ENCODE measurements around the gene STAC.
"Not testable (repeated sequence)": the region's sequence is repeated elsewhere in the genome, so short reads cannot be mapped to it uniquely, and the experiment has no call there.

Gene STAC

GRCh38 chr3:36560685-36561084, 180.4 kb downstream of the STAC start:
- no peak for DNase-seq (ENCODE audit: low spot score)
- ATAC-seq (ENCODE audit: low read depth): no peak
- Histone ChIP-seq H3K9me3 (ENCODE audit: severe bottlenecking) (no peaks in the 10 kb centered on the region), H3K27ac (ENCODE audit: poor library complexity, severe bottlenecking) (no peak overlapping the region), H3K27me3 (ENCODE audit: insufficient read depth, poor library complexity, severe bottlenecking) (no peaks in the 10 kb centered on the region), H3K36me3 (ENCODE audit: low read depth) (no peaks in the 10 kb centered on the region), H3K4me3 (ENCODE audit: severe bottlenecking) (no peak overlapping the region), H3K4me1 (ENCODE audit: insufficient read depth, poor library complexity, severe bottlenecking) (no peaks in the 10 kb centered on the region)
- TF ChIP-seq CTCF (IDR thresholded peaks at IDR 0.05; ENCODE audit: poor library complexity, severe bottlenecking): no peak

GRCh38 chr3:36561601-36562000, 181.3 kb downstream of the STAC start:
- no peaks in the 10 kb centered on the region for H3K4me1 ChIP-seq (ENCODE audit: insufficient read depth, poor library complexity, severe bottlenecking)
- no peaks in the 10 kb centered on the region for H3K36me3 ChIP-seq (ENCODE audit: low read depth)
- no peaks in the 10 kb centered on the region for H3K9me3 ChIP-seq (ENCODE audit: severe bottlenecking)
- ATAC-seq (ENCODE audit: low read depth) (no peak), DNase-seq (ENCODE audit: low spot score) (no peak)
- TF ChIP-seq CTCF (IDR thresholded peaks at IDR 0.05; ENCODE audit: poor library complexity, severe bottlenecking): no peak
- no peaks in the 10 kb centered on the region for H3K27me3 ChIP-seq (ENCODE audit: insufficient read depth, poor library complexity, severe bottlenecking)
- no peak overlapping the region for H3K27ac ChIP-seq (ENCODE audit: poor library complexity, severe bottlenecking)
- no peak overlapping the region for H3K4me3 ChIP-seq (ENCODE audit: severe bottlenecking)

- TF ChIP-seq CTCF (IDR thresholded peaks at IDR 0.05; ENCODE audit: poor library complexity, severe bottlenecking): no peak
- H3K27me3 ChIP-seq (ENCODE audit: insufficient read depth, poor library complexity, severe bottlenecking): no peaks in the 10 kb centered on the region
- no peaks in the 10 kb centered on the region for H3K4me1 ChIP-seq (ENCODE audit: insufficient read depth, poor library complexity, severe bottlenecking)
- H3K36me3 ChIP-seq (ENCODE audit: low read depth): no peaks in the 10 kb centered on the region
- H3K27ac ChIP-seq (ENCODE audit: poor library complexity, severe bottlenecking): no peak overlapping the region
- H3K9me3 ChIP-seq (ENCODE audit: severe bottlenecking): no peaks in the 10 kb centered on the region
- H3K4me3 ChIP-seq (ENCODE audit: severe bottlenecking): no peak overlapping the region
- ATAC-seq (ENCODE audit: low read depth): no peak
- DNase-seq (ENCODE audit: low spot score): no peak
Measured at GRCh38 chr3:36562945-36563344, 182.6 kb downstream of the STAC start.

- Histone ChIP-seq H3K27me3 (ENCODE audit: insufficient read depth, poor library complexity, severe bottlenecking) (no peaks in the 10 kb centered on the region), H3K36me3 (ENCODE audit: low read depth) (no peaks in the 10 kb centered on the region), H3K4me1 (ENCODE audit: insufficient read depth, poor library complexity, severe bottlenecking) (no peaks in the 10 kb centered on the region), H3K9me3 (ENCODE audit: severe bottlenecking) (no peaks in the 10 kb centered on the region), H3K27ac (ENCODE audit: poor library complexity, severe bottlenecking) (no peak overlapping the region), H3K4me3 (ENCODE audit: severe bottlenecking) (no peak overlapping the region)
- DNase-seq (ENCODE audit: low spot score) (no peak), ATAC-seq (ENCODE audit: low read depth) (no peak)
- TF ChIP-seq CTCF (IDR thresholded peaks at IDR 0.05; ENCODE audit: poor library complexity, severe bottlenecking): no peak
Measured at GRCh38 chr3:36575241-36575640, 194.9 kb downstream of the STAC start.

- not testable (repeated sequence) for ATAC-seq (ENCODE audit: low read depth); H3K27ac ChIP-seq (ENCODE audit: poor library complexity, severe bottlenecking); H3K27me3 ChIP-seq (ENCODE audit: insufficient read depth, poor library complexity, severe bottlenecking); H3K4me3 ChIP-seq (ENCODE audit: severe bottlenecking); DNase-seq (ENCODE audit: low spot score); H3K4me1 ChIP-seq (ENCODE audit: insufficient read depth, poor library complexity, severe bottlenecking); H3K9me3 ChIP-seq (ENCODE audit: severe bottlenecking); H3K36me3 ChIP-seq (ENCODE audit: low read depth)
Measured at GRCh38 chr3:36578418-36578817, 198.1 kb downstream of the STAC start.
